HEK293T (cell line): ENCODE data around the gene ITGA3.

Experiments used
- CTCF ChIA-PET: fragments of 350-600 bp; formaldehyde crosslinking; extraction: SDS; loops from one replicate; lab custom pipeline; 2021; ENCODE audit warnings: antibody characterized with exemption, inconsistent platforms; lab: Yijun Ruan, JAX
- POLR2A ChIA-PET: fragments of 350-600 bp; formaldehyde crosslinking; extraction: SDS; loops from one replicate; lab custom pipeline; 2020; ENCODE audit warnings: antibody characterized with exemption, inconsistent platforms; lab: Yijun Ruan, JAX
- DNase-seq: peaks from one replicate; pipeline ENCODE4 v3.0.0; 2012; ENCODE audit warnings: mixed read lengths; ENCODE audit errors: extremely low spot score
- ARNT ChIP-seq: fragments of 450-650 bp; IDR thresholded peaks from 2 replicates; pipeline ENCODE4 v1.6.1; 2017; ENCODE audit warnings: mild to moderate bottlenecking
- BHLHE40 ChIP-seq: fragments of 450-650 bp; IDR thresholded peaks from 2 replicates; pipeline ENCODE4 v1.6.1; 2016; ENCODE audit warnings: mild to moderate bottlenecking, moderate library complexity, borderline replicate concordance
- CTBP1 ChIP-seq: fragments of 450-650 bp; IDR thresholded peaks from 2 replicates; pipeline ENCODE4 v1.6.1; 2016; ENCODE audit warnings: borderline replicate concordance
- ELF4 ChIP-seq: fragments of 450-650 bp; IDR thresholded peaks from 2 replicates; pipeline ENCODE4 v1.6.1; 2017; ENCODE audit warnings: antibody characterized with exemption
- FOXA1 ChIP-seq: fragments of 450-650 bp; IDR thresholded peaks from 2 replicates; pipeline ENCODE4 v1.6.1; 2016; ENCODE audit warnings: mild to moderate bottlenecking
- FOXK2 ChIP-seq: fragments of 450-650 bp; IDR thresholded peaks from 2 replicates; pipeline ENCODE4 v1.6.1; 2016; ENCODE audit warnings: mild to moderate bottlenecking
- FOXM1 ChIP-seq: fragments of 450-650 bp; IDR thresholded peaks from 2 replicates; pipeline ENCODE4 v1.6.1; 2017; ENCODE audit warnings: mild to moderate bottlenecking, borderline replicate concordance
- HDGF ChIP-seq: fragments of 450-650 bp; IDR thresholded peaks from 2 replicates; pipeline ENCODE4 v1.6.1; 2017; ENCODE audit warnings: antibody characterized with exemption, borderline replicate concordance
- L3MBTL2 ChIP-seq: fragments of 450-650 bp; conservative IDR thresholded peaks from 2 replicates; pipeline ENCODE4 v1.6.1; 2016; ENCODE audit warnings: mild to moderate bottlenecking
- LEF1 ChIP-seq: fragments of 450-650 bp; IDR thresholded peaks from 2 replicates; pipeline ENCODE4 v1.6.1; 2017; ENCODE audit warnings: mild to moderate bottlenecking, borderline replicate concordance
- NFRKB ChIP-seq: fragments of 450-650 bp; IDR thresholded peaks from 2 replicates; pipeline ENCODE4 v1.6.1; 2016; ENCODE audit warnings: mild to moderate bottlenecking, moderate library complexity
- SP1 ChIP-seq: fragments of 450-650 bp; IDR thresholded peaks from 2 replicates; pipeline ENCODE4 v1.6.1; 2017
- SUZ12 ChIP-seq: fragments of 450-650 bp; IDR thresholded peaks from 2 replicates; pipeline ENCODE4 v1.6.1; 2016; ENCODE audit warnings: mild to moderate bottlenecking
- TARDBP ChIP-seq: fragments of 450-650 bp; IDR thresholded peaks from 2 replicates; pipeline ENCODE4 v1.6.1; 2016
- ZNF384 ChIP-seq: fragments of 450-650 bp; IDR thresholded peaks from 2 replicates; pipeline ENCODE4 v1.6.1; 2016
- TF ChIP-seq, protein P1 (sequence below): fragments of 450-650 bp; IDR thresholded peaks from 2 replicates; pipeline ENCODE4 v1.6.1; 2016

ITGA3 gene

DNA sequence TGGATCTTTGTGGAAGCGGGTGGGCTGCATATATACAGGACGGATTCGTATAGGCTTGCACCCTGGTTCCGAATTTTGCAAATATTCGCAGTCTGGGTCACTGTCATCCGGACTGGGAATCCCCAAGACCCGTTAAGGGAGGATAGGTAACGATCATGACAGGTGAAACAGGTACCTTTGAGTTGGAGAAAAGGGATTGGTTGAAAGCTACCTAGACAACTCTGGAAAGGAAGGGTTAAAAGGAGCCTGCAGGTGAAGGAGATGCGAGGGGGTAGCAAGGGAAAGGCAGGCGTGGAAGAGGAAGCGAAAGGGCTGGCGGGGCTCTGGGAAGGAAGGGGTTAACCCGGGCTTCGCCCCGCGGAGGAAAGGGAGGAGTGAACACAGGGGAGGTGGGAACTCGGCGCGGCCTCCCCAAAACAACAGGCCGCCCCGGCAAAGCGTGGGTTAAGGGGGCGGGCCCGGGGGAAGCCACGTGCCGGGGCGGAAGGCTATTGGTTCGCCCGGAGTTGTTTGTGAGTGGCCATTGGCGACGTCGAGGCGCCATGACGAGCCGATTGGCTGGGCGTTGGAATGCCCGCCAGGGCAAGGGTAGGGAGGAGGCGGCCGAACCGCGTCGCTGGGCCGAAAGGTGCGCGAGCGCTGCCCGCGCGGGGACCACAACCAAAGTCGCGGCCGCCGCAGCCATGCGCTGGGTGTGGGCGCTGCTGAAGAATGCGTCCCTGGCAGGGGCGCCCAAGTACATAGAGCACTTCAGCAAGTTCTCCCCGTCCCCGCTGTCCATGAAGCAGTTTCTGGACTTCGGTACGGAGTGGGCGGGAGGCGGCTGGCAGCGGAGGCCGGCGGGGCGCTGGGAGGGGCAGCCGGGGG is 39.1 kb downstream of the ITGA3 start, which contains the start of gene PDK2:
Gene PDK2, plus strand, starts transcription at position 599 of the 867 bp plus-strand sequence. Its CDS starts 85 bp downstream, at position 684.
- POLR2A ChIA-PET = interaction anchor here (0.7 to 2.1 kb wide), 10 partner anchors 19 to 235 kb away, joined by 3 to 18 read pairs (median 4); partner anchors contain the start of gene ITGA3
- no peak for TF ChIP-seq HDGF
- no peak for TF ChIP-seq BHLHE40
- peak; percentile 97 for TF ChIP-seq FOXM1
- TF ChIP-seq ZNF384 = no peak
- peak; percentile 68 for TF ChIP-seq NFRKB
- TF ChIP-seq L3MBTL2 = peak; percentile 91
- TF ChIP-seq ELF4 = no peak
- CTCF ChIA-PET = interaction anchor here (0.6 to 2.7 kb wide), 41 partner anchors 8 to 742 kb away, joined by 3 to 25 read pairs (median 5); partner anchors contain the start of genes DLX3 and ITGA3
- DNase-seq = peak; percentile 97

DNA sequence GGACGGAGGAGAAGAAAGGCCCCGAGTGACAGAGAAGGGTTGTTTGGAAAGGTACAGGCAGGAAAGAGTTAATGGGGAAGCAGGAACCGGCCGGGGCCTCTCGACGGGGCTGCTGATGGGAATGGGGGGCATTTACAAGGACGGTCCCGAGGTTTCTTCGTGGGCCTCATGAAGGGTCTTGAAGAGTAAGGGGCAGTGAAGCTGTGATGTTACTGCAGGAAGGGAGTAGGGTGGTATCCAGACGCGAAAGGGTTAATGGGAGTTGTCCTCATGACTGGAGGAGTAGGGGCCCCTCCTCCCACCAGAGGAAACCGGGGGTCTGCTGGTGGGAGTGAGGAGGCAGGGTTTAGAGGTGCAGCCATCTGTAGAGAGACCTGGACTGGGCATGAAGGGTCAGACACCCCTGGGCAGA is 39.7 kb downstream of the ITGA3 start:
- POLR2A ChIA-PET = interaction anchor here (0.7 to 1.9 kb wide), 2 partner anchors 28 to 66 kb away, joined by 3 to 12 read pairs; no protein-coding TSS in a partner anchor

DNA sequence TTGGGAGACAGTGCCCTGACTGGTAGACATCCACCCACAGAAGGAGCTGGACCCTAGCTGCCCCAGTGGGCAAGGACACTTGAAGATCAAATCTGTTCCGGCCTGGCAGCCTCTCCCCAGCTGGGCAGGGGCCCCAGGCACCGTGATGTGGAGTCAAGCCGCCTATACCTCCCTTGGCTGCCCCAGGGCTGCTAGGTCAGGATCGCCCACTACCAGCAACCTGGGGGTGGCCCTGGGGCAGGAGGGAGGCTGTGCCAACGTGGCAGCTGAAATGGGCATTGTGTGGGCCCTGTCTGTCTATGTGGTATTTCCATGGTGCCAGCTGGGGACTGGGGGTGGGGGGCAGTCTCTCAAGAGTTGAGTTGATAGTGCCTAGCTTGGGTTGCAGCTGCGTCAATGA is 40.2 kb downstream of the ITGA3 start:
- no peak for DNase-seq
- no peak for TF ChIP-seq ARNT
- ChIA-PET CTCF (interaction anchor here (0.9 to 1.0 kb wide), 2 partner anchors 9 to 19 kb away, joined by 3 to 6 read pairs; no protein-coding TSS in a partner anchor), POLR2A (interaction anchor here (0.7 to 1.9 kb wide), 2 partner anchors 28 to 65 kb away, joined by 3 to 12 read pairs; no protein-coding TSS in a partner anchor)

More for the DNA sequence above, 39.7 kb downstream of the ITGA3 start:
- TF ChIP-seq CTBP1 = no peak
- TF ChIP-seq FOXM1 = no peak
- no peak for TF ChIP-seq BHLHE40
- TF ChIP-seq L3MBTL2 = no peak
- no peak for TF ChIP-seq SP1
- TF ChIP-seq, protein P1, sequence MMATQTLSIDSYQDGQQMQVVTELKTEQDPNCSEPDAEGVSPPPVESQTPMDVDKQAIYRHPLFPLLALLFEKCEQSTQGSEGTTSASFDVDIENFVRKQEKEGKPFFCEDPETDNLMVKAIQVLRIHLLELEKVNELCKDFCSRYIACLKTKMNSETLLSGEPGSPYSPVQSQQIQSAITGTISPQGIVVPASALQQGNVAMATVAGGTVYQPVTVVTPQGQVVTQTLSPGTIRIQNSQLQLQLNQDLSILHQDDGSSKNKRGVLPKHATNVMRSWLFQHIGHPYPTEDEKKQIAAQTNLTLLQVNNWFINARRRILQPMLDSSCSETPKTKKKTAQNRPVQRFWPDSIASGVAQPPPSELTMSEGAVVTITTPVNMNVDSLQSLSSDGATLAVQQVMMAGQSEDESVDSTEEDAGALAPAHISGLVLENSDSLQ = no peak
- no peak for TF ChIP-seq ZNF384
- TF ChIP-seq ARNT = no peak
- no peak for TF ChIP-seq LEF1
- CTCF ChIA-PET = interaction anchor here (0.9 to 1.0 kb wide), 2 partner anchors 8 to 19 kb away, joined by 3 to 6 read pairs; no protein-coding TSS in a partner anchor
- DNase-seq = no peak

DNA sequence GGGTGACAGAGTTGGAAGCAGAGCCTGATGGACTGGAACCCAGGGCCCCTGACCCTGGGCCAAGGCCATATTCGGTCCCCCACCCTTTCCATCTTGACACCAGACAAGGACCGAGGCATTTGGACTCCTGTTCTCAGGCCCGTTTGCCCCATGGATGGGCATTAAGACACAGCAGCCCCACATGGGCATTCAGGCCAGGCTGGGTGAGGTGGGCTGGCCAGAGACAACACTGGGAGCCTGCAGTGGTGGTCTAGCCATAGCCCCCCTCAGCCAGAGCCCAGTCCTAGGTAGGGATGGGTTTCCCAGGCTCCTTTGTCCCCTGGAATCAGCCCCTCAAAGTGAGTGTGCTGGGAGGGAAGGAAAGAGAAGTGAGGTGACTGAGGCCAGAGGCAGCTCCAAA is 40.8 kb downstream of the ITGA3 start:
- CTCF ChIA-PET = interaction anchor here (0.9 kb wide), 2 partner anchors 9 to 73 kb away, joined by 3 read pairs; no protein-coding TSS in a partner anchor
- TF ChIP-seq HDGF (no peak), TARDBP (no peak), FOXA1 (no peak), FOXM1 (no peak), SUZ12 (no peak), BHLHE40 (no peak), LEF1 (no peak), CTBP1 (no peak), ARNT (no peak), ZNF384 (no peak), FOXK2 (no peak), ELF4 (no peak), SP1 (no peak), L3MBTL2 (no peak), NFRKB (no peak)
- TF ChIP-seq, protein P1 = no peak
- DNase-seq = no peak
- POLR2A ChIA-PET = interaction anchor here (0.6 to 2.2 kb wide), 2 partner anchors 56 to 419 kb away, joined by 3 to 11 read pairs; no protein-coding TSS in a partner anchor

DNA sequence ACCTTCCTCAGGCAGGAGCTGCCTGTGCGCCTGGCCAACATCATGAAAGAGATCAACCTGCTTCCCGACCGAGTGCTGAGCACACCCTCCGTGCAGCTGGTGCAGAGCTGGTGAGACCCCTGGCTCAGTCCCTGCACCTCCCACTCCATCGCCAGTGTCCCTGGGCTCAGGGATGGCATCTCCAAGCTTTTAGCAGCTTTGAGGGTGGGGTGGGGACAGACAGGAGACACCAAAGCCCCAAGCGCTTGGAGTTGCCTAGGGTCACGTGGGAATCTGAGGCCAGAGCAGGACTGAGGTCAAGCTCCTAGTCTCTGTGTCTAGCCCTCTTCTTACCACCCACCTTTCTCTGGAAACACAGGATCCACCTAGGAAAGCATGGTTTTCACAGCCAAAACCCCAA is 41.5 kb downstream of the ITGA3 start:
- TF ChIP-seq ELF4 = no peak
- no peak for TF ChIP-seq FOXM1
- TF ChIP-seq SUZ12 = no peak
- DNase-seq = no peak
- CTCF ChIA-PET = interaction anchor here (0.9 to 1.0 kb wide), 2 partner anchors 10 to 72 kb away, joined by 3 read pairs; no protein-coding TSS in a partner anchor
- POLR2A ChIA-PET = interaction anchor here (0.6 to 2.2 kb wide), 3 partner anchors 55 to 420 kb away, joined by 3 to 11 read pairs (median 4); no protein-coding TSS in a partner anchor

DNA sequence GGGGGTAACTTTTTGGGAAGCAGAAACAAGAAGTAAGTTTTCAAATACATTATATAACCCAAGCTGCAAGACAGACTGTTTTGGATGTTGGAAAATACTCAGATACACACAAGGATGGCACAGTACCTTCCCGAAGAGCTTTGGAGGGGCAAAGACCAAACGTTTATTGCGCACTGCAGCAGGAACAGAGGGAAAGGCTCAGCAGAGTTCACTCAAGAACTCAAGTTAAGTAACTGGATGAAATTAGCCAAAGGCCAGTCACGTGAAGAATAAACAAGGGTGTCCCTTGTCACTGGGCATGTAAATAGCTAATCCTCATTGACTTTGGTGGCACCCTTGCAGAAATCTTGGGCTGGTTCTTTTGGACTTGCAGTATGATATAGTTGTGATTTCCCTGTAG is 42.0 kb downstream of the ITGA3 start:
- POLR2A ChIA-PET = interaction anchor here (1.5 to 2.2 kb wide), 2 partner anchors 54 to 63 kb away, joined by 4 to 11 read pairs; no protein-coding TSS in a partner anchor
- TF ChIP-seq L3MBTL2 (no peak), HDGF (no peak), ELF4 (no peak), FOXK2 (no peak)
- TF ChIP-seq, protein P1 = no peak
- DNase-seq = no peak
- CTCF ChIA-PET = interaction anchor here (1.0 kb wide), 1 partner anchor 10 kb away, joined by 3 read pairs; no protein-coding TSS in a partner anchor
